IMR-90 (cell line): Measurements from ENCODE around the gene DPAGT1. TPM values are rescaled to one million over a fixed set of nuclear protein-coding genes. Genes with fewer than 3 reads are reported as not detected.

ENCODE experiments used
- ATAC-seq: fragments of 200-7000 bp; cut with Tn5 transposase; 2 replicates; pipeline ENCODE4 v1.9.1; 2020; ENCODE audit warnings: low read depth, mild to moderate bottlenecking, moderate library complexity
- BruUV-seq: library from RNA; stranded (reverse); fragments of 400-500 nt; replicated peaks from 2 replicates; lab custom pipeline; 2021; lab: Mats Ljungman, UMichigan
- CTCF ChIA-PET: fragments of 300-600 bp; formaldehyde crosslinking; extraction: SDS; loops from one replicate; lab custom pipeline; 2021; ENCODE audit warnings: antibody characterized with exemption; lab: Yijun Ruan, JAX
- POLR2A ChIA-PET: fragments of 300-600 bp; sonication (Branson Sonifier 250); formaldehyde crosslinking; loops from one replicate; lab custom pipeline; 2022; ENCODE audit warnings: antibody characterized with exemption; ENCODE audit not compliant: unreplicated experiment; lab: Charles Lee
- DNase-seq: peaks from one replicate; pipeline ENCODE4 v3.0.0; 2013
- H2AFZ ChIP-seq: replicated peaks from 2 replicates; pipeline ENCODE3; 2013; ENCODE audit warnings: low read length, mild to moderate bottlenecking; ENCODE audit not compliant: poor library complexity
- H2AK5ac ChIP-seq: 2 replicates; pipeline ENCODE4 v1.6.1; 2013; ENCODE audit warnings: low read depth, low read length, inconsistent platforms
- H2AK9ac ChIP-seq: replicated peaks from 2 replicates; pipeline ENCODE3; 2013; ENCODE audit warnings: mild to moderate bottlenecking, low read depth, low read length, moderate library complexity; ENCODE audit not compliant: poor library complexity
- H2BK120ac ChIP-seq: 2 replicates; pipeline ENCODE4 v1.6.1; 2013; ENCODE audit warnings: low read depth, low read length, inconsistent platforms
- H2BK15ac ChIP-seq: 3 replicates; pipeline ENCODE4 v1.6.1; 2013; ENCODE audit warnings: low read depth, low read length, inconsistent platforms
- H2BK20ac ChIP-seq: 2 replicates; pipeline ENCODE4 v1.6.1; 2013; ENCODE audit warnings: low read depth, mild to moderate bottlenecking, inconsistent platforms, low read length, moderate library complexity
- H2BK5ac ChIP-seq: 2 replicates; pipeline ENCODE4 v1.6.1; 2013; ENCODE audit warnings: mild to moderate bottlenecking, low read depth, low read length, inconsistent platforms; ENCODE audit not compliant: poor library complexity, severe bottlenecking
- H3K14ac ChIP-seq: replicated peaks from 2 replicates; pipeline ENCODE4 v1.6.1; 2013; ENCODE audit warnings: low read depth, low read length, inconsistent platforms
- H3K18ac ChIP-seq: 2 replicates; pipeline ENCODE4 v1.6.1; 2013; ENCODE audit warnings: low read depth, low read length, control low read depth
- H3K23ac ChIP-seq: 2 replicates; pipeline ENCODE4 v1.6.1; 2013; ENCODE audit warnings: low read depth, low read length, inconsistent platforms
- H3K27ac ChIP-seq: 2 replicates; pipeline ENCODE4 v1.5.1; 2013; ENCODE audit warnings: mild to moderate bottlenecking, control low read depth, low read length; ENCODE audit not compliant: insufficient read depth
- H3K27me3 ChIP-seq: 2 replicates; pipeline ENCODE4 v1.6.1; 2013; ENCODE audit warnings: low read length; ENCODE audit not compliant: control insufficient read depth, insufficient read depth
- H3K36me3 ChIP-seq: 2 replicates; pipeline ENCODE4 v1.6.1; 2013; ENCODE audit warnings: low read length, mixed read lengths; ENCODE audit not compliant: control insufficient read depth, insufficient read depth
- H3K4ac ChIP-seq: 2 replicates; pipeline ENCODE4 v1.6.1; 2013; ENCODE audit warnings: low read depth, low read length, inconsistent platforms
- H3K4me1 ChIP-seq: 2 replicates; pipeline ENCODE4 v1.6.1; 2013; ENCODE audit warnings: low read length, mixed read lengths; ENCODE audit not compliant: control insufficient read depth, insufficient read depth
- H3K4me2 ChIP-seq: 2 replicates; pipeline ENCODE4 v1.6.1; 2013; ENCODE audit warnings: low read depth, mild to moderate bottlenecking, control low read depth, low read length, moderate library complexity
- H3K4me3 ChIP-seq: 2 replicates; pipeline ENCODE4 v1.5.1; 2013; ENCODE audit warnings: low read depth, mild to moderate bottlenecking, control low read depth, low read length, moderate library complexity; ENCODE audit not compliant: insufficient read depth
- H3K56ac ChIP-seq: 2 replicates; pipeline ENCODE4 v1.6.1; 2013; ENCODE audit warnings: low read length, inconsistent platforms; ENCODE audit not compliant: insufficient read depth; ENCODE audit errors: extremely low read depth
- H3K79me1 ChIP-seq, 2 experiments: 2 replicates each; pipeline ENCODE4 v1.6.1; 2013; ENCODE audit warnings: low read length in 2 of 2, inconsistent platforms in 1 of 2, low read depth in 1 of 2
- H3K9ac ChIP-seq: 2 replicates; pipeline ENCODE4 v1.6.1; 2013; ENCODE audit warnings: low read depth, low read length, control low read depth
- H3K9me1 ChIP-seq: 2 replicates; pipeline ENCODE4 v1.6.1; 2013; ENCODE audit warnings: low read length, inconsistent platforms; ENCODE audit not compliant: insufficient read depth
- H3K9me3 ChIP-seq: 2 replicates; pipeline ENCODE4 v1.6.1; 2013; ENCODE audit warnings: low read length; ENCODE audit not compliant: control insufficient read depth, insufficient read depth
- H4K20me1 ChIP-seq: 2 replicates; pipeline ENCODE4 v1.6.1; 2013; ENCODE audit warnings: low read length, inconsistent platforms; ENCODE audit not compliant: insufficient read depth
- H4K5ac ChIP-seq: 2 replicates; pipeline ENCODE4 v1.6.1; 2013; ENCODE audit warnings: mild to moderate bottlenecking, low read depth, low read length, control low read depth
- H4K8ac ChIP-seq, 2 experiments: 2 replicates each; pipeline ENCODE4 v1.6.1; 2013; ENCODE audit warnings: low read depth in 2 of 2, low read length in 2 of 2, control low read depth in 1 of 2, inconsistent platforms in 1 of 2
- H4K91ac ChIP-seq: 2 replicates; pipeline ENCODE4 v1.6.1; 2013; ENCODE audit warnings: low read depth, low read length, inconsistent platforms; ENCODE audit not compliant: insufficient read depth
- CTCF ChIP-seq: conservative IDR thresholded peaks from 2 replicates; pipeline ENCODE4 v1.5.1; 2012; ENCODE audit warnings: mild to moderate bottlenecking, low read depth, low read length, improper control_type of control experiment
- WGBS, 2 experiments: methylation state at CpG; one replicate each; pipeline versions ENCODE4 v1.1.5 to v1.1.7; 2013; ENCODE audit warnings: missing lambda C conversion rate in 2 of 2; ENCODE audit not compliant: insufficient read length in 1 of 2; ENCODE audit errors: extremely low coverage in 2 of 2; 5-methylcytosine and 5-hydroxymethylcytosine counted together
- dilution Hi-C: fragments of 300-500 bp; cut with HindIII; formaldehyde crosslinking; loops from one replicate; pipeline ENCODE4 v1.14.3; 2018; ENCODE audit warnings: low sequenced_read_pairs; ENCODE audit not compliant: unreplicated experiment
- in situ Hi-C: fragments of 300-500 bp; cut with MboI; formaldehyde crosslinking; loops from 3 replicates; pipeline ENCODE4 v1.14.3; 2019; ENCODE audit warnings: low sequenced_read_pairs, inconsistent platforms, mixed read lengths
- intact Hi-C: fragments of 100-400 bp; cut with micrococcal nuclease; formaldehyde crosslinking; loops from 2 replicates; pipeline ENCODE4 v1.10.0; 2022
- polyA plus RNA-seq, 3 experiments: library from polyadenylated mRNA; depleted of rRNA; stranded (reverse); fragments of >200 nt; gene quantifications; 2 replicates each; pipeline ENCODE4 v1.2.3, GENCODE V29; 2012; ENCODE audit warnings: low replicate concordance in 1 of 3
- total RNA-seq: library from RNA; depleted of rRNA; stranded (reverse); fragments of >200 nt; gene quantifications from 2 replicates; pipeline ENCODE4 v1.2.3, GENCODE V29; 2012

Gene DPAGT1
- total and polyA plus RNA-seq, 2 of the 4 experiments (the other 2 are of a cell fraction): 15.2 to 53.4 TPM

DNA sequence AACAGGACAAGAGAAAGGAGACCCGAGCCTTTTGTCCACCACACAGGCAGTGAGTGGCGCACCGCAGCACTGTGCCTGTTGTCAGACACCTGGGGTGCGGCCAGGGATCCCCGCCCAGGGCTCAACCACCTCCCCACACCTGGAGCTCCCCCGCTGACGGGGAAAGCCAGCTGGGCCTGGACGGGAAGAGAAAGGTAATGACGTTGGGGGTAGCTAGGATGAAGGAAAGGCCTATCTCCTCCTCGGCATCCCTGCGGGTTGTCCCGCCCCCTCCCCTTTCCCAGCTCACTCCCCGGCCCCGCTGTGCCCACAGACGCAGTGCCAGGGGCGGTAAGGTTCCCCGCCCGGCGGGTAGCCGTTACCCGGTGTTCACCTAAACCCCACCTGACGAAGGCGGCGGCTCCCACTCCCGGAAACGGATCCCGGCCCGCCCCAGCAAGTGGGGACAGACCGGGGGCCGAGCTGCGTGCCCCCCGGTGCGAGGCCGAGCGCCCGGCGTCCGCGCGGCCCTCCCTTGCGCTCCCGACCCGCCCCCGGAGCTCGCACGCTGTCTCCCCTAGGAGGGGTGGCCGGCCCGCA lies 45.1 kb downstream of the DPAGT1 start:
- peak; percentile 3 for DNase-seq
- CTCF ChIA-PET: no interaction called here
- Histone ChIP-seq H3K27ac (peak overlapping the region; percentile 74), H3K23ac (peak overlapping the region; percentile 52), H2BK15ac (no peak overlapping the region), H3K36me3 (peaks cover 36% of the 10 kb centered on the region), H2BK20ac (no peak overlapping the region), H3K4me2 (peak overlapping the region; percentile 83), H3K4me3 (peak overlapping the region; percentile 87), H4K5ac (no peak overlapping the region), H3K79me1 (peaks cover 17 to 53% of the 10 kb centered on the region in 2 experiments), H2AK5ac (peak overlapping the region; percentile 61), H3K27me3 (no peaks in the 10 kb centered on the region), H2BK5ac (peak overlapping the region; percentile 47), H3K4me1 (peaks cover 4% of the 10 kb centered on the region; the same call in 1 of the 2 replicates), H4K20me1 (0 out of 2 replicates have a peak, but pooled peaks cover 5% of the 10 kb centered on the region), H2BK120ac (no peak overlapping the region), H3K18ac (no peak overlapping the region), H2AK9ac (peak overlapping the region; percentile 97), H3K4ac (peak overlapping the region; percentile 87), H3K9me1 (peaks cover 9% of the 10 kb centered on the region), H3K9me3 (no peaks in the 10 kb centered on the region), H3K56ac (no peak overlapping the region), H3K14ac (peak overlapping the region; percentile 94), H3K9ac (peak overlapping the region; percentile 64), H2AFZ (peak overlapping the region; percentile 98), H4K8ac (peak overlapping the region; percentile 59 to 78; a peak in 2 of 4 replicates), H4K91ac (peak overlapping the region; percentile 23)
- in situ Hi-C loops: no loop called here
- WGBS, 2 experiments: 1% methylated on average over 37 of the region's 48 CpGs; no CpG with 5 or more reads in 1 of the 2 experiments
- no TSS peak for BruUV-seq
- intact Hi-C loops: no loop called here
- dilution Hi-C loops: no loop called here
- TF ChIP-seq CTCF: no peak
- POLR2A ChIA-PET: interaction anchor here (1.5 kb wide), 1 partner anchor 11 kb away, joined by 4 read pairs; the partner anchor contains the start of gene VPS11
- peak; percentile 6 for ATAC-seq
